ENCODE data around the gene GPX4. TPM values are rescaled to one million over a fixed set of nuclear protein-coding genes. Genes with fewer than 3 reads are reported as not detected.
A peak's percentile ranks its signal among the peaks of the same experiment; 100 is the strongest.

Gene GPX4
- total and polyA plus RNA-seq, 8 donors: 90.0 to 710 (median 348) TPM

DNA sequence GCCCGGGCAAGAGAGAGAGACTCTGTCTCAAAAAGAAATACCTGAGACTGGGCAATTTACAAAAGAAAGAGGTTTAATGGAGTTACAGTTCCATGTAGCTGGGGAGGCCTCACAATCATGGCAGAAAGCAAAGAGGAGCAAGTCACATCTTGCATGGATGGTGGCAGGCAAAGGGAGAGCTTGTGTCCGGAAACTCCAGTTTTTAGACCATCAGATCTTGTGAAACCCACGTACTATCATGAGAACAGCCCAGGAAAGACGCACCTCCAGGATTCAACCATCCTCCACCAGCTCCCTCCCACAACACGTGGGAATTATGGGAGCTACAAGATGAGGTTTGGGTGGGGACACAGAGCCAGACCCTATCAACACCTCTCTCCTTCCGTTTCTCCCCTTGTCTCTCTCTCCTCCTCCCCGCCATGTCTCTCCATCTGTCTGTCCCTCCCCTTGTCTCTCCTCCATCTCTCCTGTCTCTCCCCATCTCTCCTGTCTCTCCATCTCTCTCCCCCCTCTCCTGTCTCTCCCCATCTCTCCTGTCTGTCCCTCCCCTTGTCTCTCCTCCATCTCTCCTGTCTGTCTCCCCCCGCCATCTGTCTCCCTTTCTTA, 18.6 kb upstream of the GPX4 start:
- peaks cover 25 to 88% (median 64%) of the 10 kb centered on the region in 4 donors for H3K36me3 ChIP-seq
- intact Hi-C loops (cut with DNase I; ENCODE audit: low total_unique reads): no loop called here
- no peak overlapping the region for H3K27ac ChIP-seq
- H3K4me3 ChIP-seq: no peak overlapping the region
- DNase-seq: no peak
- peaks cover 0 to 16% (median 0%) of the 10 kb centered on the region in 3 donors for H3K27me3 ChIP-seq
- H3K4me1 ChIP-seq: peaks cover 8 to 67% (median 40%) of the 10 kb centered on the region in 4 donors
- TF ChIP-seq POLR2A (IDR thresholded peaks at IDR 0.05): no peak
- TF ChIP-seq, protein P1, sequence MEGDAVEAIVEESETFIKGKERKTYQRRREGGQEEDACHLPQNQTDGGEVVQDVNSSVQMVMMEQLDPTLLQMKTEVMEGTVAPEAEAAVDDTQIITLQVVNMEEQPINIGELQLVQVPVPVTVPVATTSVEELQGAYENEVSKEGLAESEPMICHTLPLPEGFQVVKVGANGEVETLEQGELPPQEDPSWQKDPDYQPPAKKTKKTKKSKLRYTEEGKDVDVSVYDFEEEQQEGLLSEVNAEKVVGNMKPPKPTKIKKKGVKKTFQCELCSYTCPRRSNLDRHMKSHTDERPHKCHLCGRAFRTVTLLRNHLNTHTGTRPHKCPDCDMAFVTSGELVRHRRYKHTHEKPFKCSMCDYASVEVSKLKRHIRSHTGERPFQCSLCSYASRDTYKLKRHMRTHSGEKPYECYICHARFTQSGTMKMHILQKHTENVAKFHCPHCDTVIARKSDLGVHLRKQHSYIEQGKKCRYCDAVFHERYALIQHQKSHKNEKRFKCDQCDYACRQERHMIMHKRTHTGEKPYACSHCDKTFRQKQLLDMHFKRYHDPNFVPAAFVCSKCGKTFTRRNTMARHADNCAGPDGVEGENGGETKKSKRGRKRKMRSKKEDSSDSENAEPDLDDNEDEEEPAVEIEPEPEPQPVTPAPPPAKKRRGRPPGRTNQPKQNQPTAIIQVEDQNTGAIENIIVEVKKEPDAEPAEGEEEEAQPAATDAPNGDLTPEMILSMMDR (IDR thresholded peaks at IDR 0.05): no peak
- TF ChIP-seq EP300 (IDR thresholded peaks at IDR 0.05): no peak
- TF ChIP-seq POLR2AphosphoS5 (IDR thresholded peaks at IDR 0.05): no peak
- H3K9me3 ChIP-seq: no peaks in the 10 kb centered on the region
- WGBS, 5 donors: 64 to 81% (median 74%) methylated on average over 8 of the region's 8 CpGs

DNA sequence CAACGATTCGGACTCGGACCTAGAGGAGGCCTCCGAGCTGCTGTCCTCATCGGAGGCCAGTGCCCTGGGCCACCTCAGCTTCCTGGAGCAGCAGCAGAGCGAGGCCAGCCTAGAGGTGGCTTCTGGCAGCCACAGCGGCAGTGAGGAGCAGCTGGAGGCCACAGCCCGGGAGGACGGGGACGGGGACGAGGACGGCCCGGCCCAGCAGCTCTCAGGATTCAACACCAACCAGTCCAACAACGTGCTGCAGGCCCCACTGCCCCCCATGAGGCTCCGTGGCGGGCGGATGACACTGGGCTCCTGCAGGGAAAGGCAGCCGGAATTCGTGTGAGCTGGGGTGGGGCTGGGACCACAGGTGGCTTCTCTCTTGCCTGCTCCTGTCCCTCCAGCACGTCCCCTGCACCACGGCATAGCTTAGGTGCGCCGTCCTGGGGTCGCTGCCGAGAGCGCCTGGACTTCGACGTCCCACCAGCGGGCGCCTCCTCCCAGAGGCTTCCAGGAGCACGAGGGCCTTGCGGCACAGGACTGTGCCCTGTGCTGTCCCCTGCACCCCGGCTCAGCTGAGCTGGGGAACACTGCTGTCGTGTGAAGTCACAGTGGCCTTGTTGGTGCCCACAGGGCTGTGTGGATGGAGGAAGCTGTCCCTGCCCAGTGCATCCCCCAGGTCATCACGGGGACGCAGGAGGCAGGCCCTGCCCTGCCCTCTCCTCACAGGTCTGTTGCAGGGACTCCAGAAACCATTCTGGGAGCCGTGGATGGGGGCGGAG, 17.9 kb upstream of the GPX4 start:
- TF ChIP-seq POLR2A (IDR thresholded peaks at IDR 0.05) (no peak), POLR2AphosphoS5 (IDR thresholded peaks at IDR 0.05) (no peak), EP300 (IDR thresholded peaks at IDR 0.05) (no peak)
- TF ChIP-seq, protein P1 (IDR thresholded peaks at IDR 0.05): no peak
- H3K4me1 ChIP-seq: peaks cover 8 to 69% (median 40%) of the 10 kb centered on the region in 4 donors
- peaks cover 0 to 16% (median 0%) of the 10 kb centered on the region in 3 donors for H3K27me3 ChIP-seq
- 71 to 78% (median 75%) methylated on average over 31 to 38 of the region's 38 CpGs for WGBS, 5 donors
- no peak overlapping the region for H3K4me3 ChIP-seq
- DNase-seq: no peak
- peaks cover 28 to 88% (median 65%) of the 10 kb centered on the region in 4 donors for H3K36me3 ChIP-seq
- peak overlapping the region in 1 of 5 donors; percentile 76 for H3K27ac ChIP-seq
- no peaks in the 10 kb centered on the region for H3K9me3 ChIP-seq
- intact Hi-C loops (cut with DNase I; ENCODE audit: low total_unique reads): no loop called here

DNA sequence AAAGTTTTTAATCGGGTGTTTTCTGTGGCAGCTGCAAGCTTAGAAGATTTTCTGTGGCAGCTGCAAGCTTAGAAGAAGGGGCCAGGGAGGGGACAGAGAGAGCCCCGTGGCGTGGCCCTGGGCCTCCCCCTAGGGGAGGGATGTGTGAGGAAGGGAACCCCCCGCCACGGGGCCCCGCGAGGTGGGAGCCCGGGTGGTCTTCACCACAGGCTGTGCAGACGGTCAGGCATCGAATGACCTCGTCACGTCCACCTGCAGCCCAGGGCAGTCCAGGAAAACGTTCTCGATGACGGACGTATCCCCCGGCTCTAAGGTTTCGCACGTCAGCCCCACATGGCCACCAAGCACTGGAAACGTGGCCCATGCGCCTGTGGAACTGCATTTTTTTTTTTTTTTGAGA, 17.2 kb upstream of the GPX4 start:
- peaks cover 36 to 88% (median 72%) of the 10 kb centered on the region in 4 donors for H3K36me3 ChIP-seq
- H3K27me3 ChIP-seq: peaks cover 0 to 16% (median 0%) of the 10 kb centered on the region in 3 donors
- no peak overlapping the region for H3K4me3 ChIP-seq
- H3K27ac ChIP-seq: peak overlapping the region in 2 of 5 donors; percentile 76 to 77
- intact Hi-C loops (cut with DNase I; ENCODE audit: low total_unique reads): no loop called here
- peaks cover 8 to 69% (median 35%) of the 10 kb centered on the region in 4 donors for H3K4me1 ChIP-seq
- 74 to 81% (median 77%) methylated on average over 21 of the region's 21 CpGs for WGBS, 5 donors
- TF ChIP-seq, protein P1 (IDR thresholded peaks at IDR 0.05): no peak
- no peak for TF ChIP-seq POLR2A (IDR thresholded peaks at IDR 0.05)
- TF ChIP-seq EP300 (IDR thresholded peaks at IDR 0.05): no peak
- TF ChIP-seq POLR2AphosphoS5 (IDR thresholded peaks at IDR 0.05): no peak
- no peaks in the 10 kb centered on the region for H3K9me3 ChIP-seq
- DNase-seq: no peak

DNA sequence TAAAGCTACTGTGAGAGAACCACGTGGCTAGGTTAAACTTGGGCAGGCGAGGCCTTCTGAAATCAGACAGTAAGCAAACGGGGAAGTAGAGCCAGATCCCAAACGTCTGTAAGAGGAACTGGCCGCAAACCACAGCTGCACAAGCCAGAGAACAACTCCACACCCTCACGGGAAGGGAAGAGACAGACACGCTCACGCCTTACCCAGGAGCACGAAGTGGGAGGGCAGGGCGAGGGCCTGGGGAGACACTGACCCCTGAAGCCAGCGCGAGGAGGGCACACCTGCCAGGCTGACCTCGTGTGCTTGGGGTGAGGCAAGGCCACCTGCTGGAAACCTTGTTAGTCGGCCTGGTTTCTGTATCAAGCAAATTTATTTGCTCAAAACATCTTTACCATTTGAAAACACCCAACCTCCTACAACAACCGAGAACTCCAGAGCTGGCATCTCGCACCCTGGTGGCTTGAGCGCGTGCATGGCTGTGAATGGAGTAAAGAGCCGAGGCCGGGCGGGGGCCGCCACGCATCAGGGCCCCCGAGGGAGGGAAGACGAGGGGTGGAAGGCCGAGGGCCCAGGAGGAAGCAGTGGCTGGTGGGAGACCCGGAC, 15.9 kb upstream of the GPX4 start:
- no peak overlapping the region for H3K4me3 ChIP-seq
- H3K36me3 ChIP-seq: peaks cover 40 to 92% (median 81%) of the 10 kb centered on the region in 4 donors
- WGBS, 5 donors: 57 to 69% (median 64%) methylated on average over 25 to 27 of the region's 27 CpGs
- peak overlapping the region in 4 of 5 donors; percentile 19 to 77 (median 60) for H3K27ac ChIP-seq
- peaks cover 2 to 67% (median 28%) of the 10 kb centered on the region in 4 donors for H3K4me1 ChIP-seq
- intact Hi-C loops (cut with DNase I; ENCODE audit: low total_unique reads): no loop called here
- peaks cover 0 to 4% (median 0%) of the 10 kb centered on the region in 3 donors for H3K27me3 ChIP-seq
- H3K9me3 ChIP-seq: no peaks in the 10 kb centered on the region
- TF ChIP-seq POLR2AphosphoS5 (IDR thresholded peaks at IDR 0.05) (peak in 1 of 3 donors; percentile 32), POLR2A (IDR thresholded peaks at IDR 0.05) (no peak)
- DNase-seq: no peak

Data from stomach (tissue), 9 donors.